Loucy (cell line): Measurements from ENCODE around the gene RAB8A.

Experiments
- H2AFZ ChIP-seq: fragments of 200-600 bp; sonication (generic); 2 replicates; pipeline ENCODE4 v1.6.0; 2016; ENCODE audit warnings: antibody characterized with exemption, mild to moderate bottlenecking, low read length, moderate library complexity
- H3F3A ChIP-seq: fragments of 200-600 bp; 2 replicates; pipeline ENCODE4 v1.6.0; 2016; ENCODE audit warnings: antibody characterized with exemption, low read depth, mild to moderate bottlenecking
- H3K27me3 ChIP-seq: fragments of 200-600 bp; sonication (generic); 2 replicates; pipeline ENCODE4 v1.6.1; 2014; ENCODE audit warnings: low read length, mild to moderate bottlenecking; ENCODE audit not compliant: insufficient read depth, poor library complexity, severe bottlenecking
- H3K36me3 ChIP-seq: fragments of 200-600 bp; sonication (generic); 2 replicates; pipeline ENCODE4 v1.6.1; 2016; ENCODE audit warnings: low read length; ENCODE audit not compliant: insufficient read depth
- H3K4me1 ChIP-seq: fragments of 200-600 bp; sonication (generic); 2 replicates; pipeline ENCODE4 v1.5.1; 2014; ENCODE audit warnings: low read length, mild to moderate bottlenecking; ENCODE audit not compliant: insufficient read depth, poor library complexity, severe bottlenecking
- H3K4me2 ChIP-seq: fragments of 200-600 bp; sonication (generic); 2 replicates; pipeline ENCODE4 v1.6.0; 2014; ENCODE audit warnings: antibody characterized with exemption, low read length, low read depth, mild to moderate bottlenecking; ENCODE audit not compliant: poor library complexity, severe bottlenecking
- H3K4me3 ChIP-seq: fragments of 200-600 bp; sonication (generic); 2 replicates; pipeline ENCODE4 v1.5.1; 2014; ENCODE audit warnings: low read length, mild to moderate bottlenecking, mixed read lengths; ENCODE audit not compliant: poor library complexity, severe bottlenecking
- H3K79me2 ChIP-seq: fragments of 200-600 bp; sonication (generic); 2 replicates; pipeline ENCODE4 v1.6.1; 2014; ENCODE audit warnings: low read length; ENCODE audit not compliant: insufficient read depth
- H3K9ac ChIP-seq: fragments of 200-600 bp; sonication (generic); 2 replicates; pipeline ENCODE4 v1.6.0; 2014; ENCODE audit warnings: mild to moderate bottlenecking, low read depth, low read length, moderate library complexity; ENCODE audit not compliant: poor library complexity, severe bottlenecking
- H3K9me2 ChIP-seq: fragments of 200-600 bp; sonication (generic); replicated peaks from 2 replicates; pipeline ENCODE4 v1.6.1; 2016; ENCODE audit warnings: low read depth, low read length, mixed read lengths
- H3K9me3 ChIP-seq: fragments of 200-600 bp; sonication (generic); 2 replicates; pipeline ENCODE4 v1.6.1; 2014; ENCODE audit warnings: mild to moderate bottlenecking, antibody characterized with exemption, low read length, low read depth; ENCODE audit not compliant: insufficient read depth
- H4K20me1 ChIP-seq: fragments of 200-600 bp; sonication (generic); 2 replicates; pipeline ENCODE4 v1.6.0; 2014; ENCODE audit warnings: antibody characterized with exemption, low read length, mild to moderate bottlenecking; ENCODE audit not compliant: insufficient read depth, poor library complexity, severe bottlenecking
- EZH2phosphoT487 ChIP-seq: fragments of 200-600 bp; IDR thresholded peaks from 2 replicates; pipeline ENCODE4 v1.6.1; 2018; ENCODE audit warnings: antibody characterized with exemption, mild to moderate bottlenecking, moderate library complexity, borderline replicate concordance
- TF ChIP-seq, protein P1 (sequence below): fragments of 200-600 bp; sonication (generic); conservative IDR thresholded peaks from 2 replicates; pipeline ENCODE4 v1.5.1; 2014; ENCODE audit warnings: mild to moderate bottlenecking, antibody characterized with exemption, low read length

The RAB8A gene

DNA sequence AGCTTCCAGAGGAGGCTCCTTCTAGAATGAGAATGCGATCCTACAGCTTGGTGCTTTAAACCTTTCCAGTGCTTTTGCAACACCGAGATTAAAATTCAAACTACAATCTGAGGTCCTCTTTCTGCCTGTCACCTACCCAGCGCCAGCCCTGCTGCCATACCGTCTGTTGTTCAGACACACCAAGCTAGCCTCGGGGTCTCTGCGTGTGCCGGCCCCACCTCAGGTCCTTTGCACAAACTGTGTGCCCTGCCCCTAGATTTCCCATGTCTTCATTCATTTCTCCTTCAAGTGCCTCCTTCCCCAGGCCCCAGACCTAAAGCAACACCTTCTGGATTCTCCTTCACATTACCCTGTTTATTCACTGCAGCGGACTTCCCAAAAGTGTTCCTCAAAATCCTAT, 42.9 kb downstream of the RAB8A start:
- Histone ChIP-seq H3K4me3 (no peak overlapping the region), H3K9me3 (no peaks in the 10 kb centered on the region), H2AFZ (no peak overlapping the region), H3K9ac (no peak overlapping the region), H3K9me2 (no peaks in the 10 kb centered on the region), H3K79me2 (peaks cover 61% of the 10 kb centered on the region), H3F3A (peaks cover 18% of the 10 kb centered on the region; the same call in 1 of the 2 replicates), H3K4me2 (no peak overlapping the region), H3K36me3 (peaks cover 69% of the 10 kb centered on the region), H3K4me1 (peaks cover 35% of the 10 kb centered on the region), H3K27me3 (no peaks in the 10 kb centered on the region), H4K20me1 (peaks cover 43% of the 10 kb centered on the region)
- TF ChIP-seq, protein P1, sequence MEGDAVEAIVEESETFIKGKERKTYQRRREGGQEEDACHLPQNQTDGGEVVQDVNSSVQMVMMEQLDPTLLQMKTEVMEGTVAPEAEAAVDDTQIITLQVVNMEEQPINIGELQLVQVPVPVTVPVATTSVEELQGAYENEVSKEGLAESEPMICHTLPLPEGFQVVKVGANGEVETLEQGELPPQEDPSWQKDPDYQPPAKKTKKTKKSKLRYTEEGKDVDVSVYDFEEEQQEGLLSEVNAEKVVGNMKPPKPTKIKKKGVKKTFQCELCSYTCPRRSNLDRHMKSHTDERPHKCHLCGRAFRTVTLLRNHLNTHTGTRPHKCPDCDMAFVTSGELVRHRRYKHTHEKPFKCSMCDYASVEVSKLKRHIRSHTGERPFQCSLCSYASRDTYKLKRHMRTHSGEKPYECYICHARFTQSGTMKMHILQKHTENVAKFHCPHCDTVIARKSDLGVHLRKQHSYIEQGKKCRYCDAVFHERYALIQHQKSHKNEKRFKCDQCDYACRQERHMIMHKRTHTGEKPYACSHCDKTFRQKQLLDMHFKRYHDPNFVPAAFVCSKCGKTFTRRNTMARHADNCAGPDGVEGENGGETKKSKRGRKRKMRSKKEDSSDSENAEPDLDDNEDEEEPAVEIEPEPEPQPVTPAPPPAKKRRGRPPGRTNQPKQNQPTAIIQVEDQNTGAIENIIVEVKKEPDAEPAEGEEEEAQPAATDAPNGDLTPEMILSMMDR = no peak
- no peak for TF ChIP-seq EZH2phosphoT487

DNA sequence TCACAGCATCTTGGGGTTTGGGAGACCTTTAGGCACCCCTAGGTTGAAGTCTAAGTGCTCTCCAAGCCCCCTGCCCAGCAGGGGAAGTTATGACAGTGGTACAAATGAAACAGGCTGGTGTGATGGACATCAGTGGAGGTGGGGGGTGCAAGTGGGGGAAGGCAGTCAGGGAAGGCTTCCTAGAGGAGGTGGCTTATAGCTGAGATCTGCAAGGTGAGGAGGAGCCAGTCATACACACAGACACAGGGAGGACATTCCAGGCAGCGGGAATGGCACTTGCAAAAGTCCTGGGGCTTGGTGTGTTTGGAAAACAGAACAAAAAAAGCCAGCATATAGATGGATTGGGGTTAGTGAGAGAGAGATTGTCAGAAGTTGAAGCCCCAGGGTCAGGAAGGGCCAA, 43.4 kb downstream of the RAB8A start:
- Histone ChIP-seq H3K9me2 (no peaks in the 10 kb centered on the region), H3F3A (peaks cover 17% of the 10 kb centered on the region; the same call in 1 of the 2 replicates), H3K36me3 (peaks cover 69% of the 10 kb centered on the region), H3K79me2 (peaks cover 56% of the 10 kb centered on the region), H3K9ac (no peak overlapping the region), H3K9me3 (no peaks in the 10 kb centered on the region), H3K4me2 (no peak overlapping the region), H4K20me1 (peaks cover 43% of the 10 kb centered on the region), H3K4me3 (no peak overlapping the region), H3K27me3 (no peaks in the 10 kb centered on the region), H2AFZ (no peak overlapping the region), H3K4me1 (peaks cover 30% of the 10 kb centered on the region)
- TF ChIP-seq EZH2phosphoT487 = no peak
- TF ChIP-seq, protein P1 = no peak

GRCh38 chr19:16156904-16157303, 45.2 kb downstream of the RAB8A start:
- Histone ChIP-seq H3K4me1 (peaks cover 19% of the 10 kb centered on the region), H3K9me2 (no peaks in the 10 kb centered on the region), H3F3A (peaks cover 17% of the 10 kb centered on the region; the same call in 1 of the 2 replicates), H3K4me2 (no peak overlapping the region), H4K20me1 (peaks cover 33% of the 10 kb centered on the region), H3K4me3 (no peak overlapping the region), H3K9ac (no peak overlapping the region), H3K36me3 (peaks cover 61% of the 10 kb centered on the region), H3K79me2 (peaks cover 39% of the 10 kb centered on the region), H2AFZ (no peak overlapping the region), H3K9me3 (no peaks in the 10 kb centered on the region), H3K27me3 (no peaks in the 10 kb centered on the region)
- no peak for TF ChIP-seq EZH2phosphoT487
- TF ChIP-seq, protein P1 = no peak
